Measurements from ENCODE around the gene MLIP.
A peak's percentile ranks its signal among the peaks of the same experiment; 100 is the strongest.

Gene MLIP

DNA sequence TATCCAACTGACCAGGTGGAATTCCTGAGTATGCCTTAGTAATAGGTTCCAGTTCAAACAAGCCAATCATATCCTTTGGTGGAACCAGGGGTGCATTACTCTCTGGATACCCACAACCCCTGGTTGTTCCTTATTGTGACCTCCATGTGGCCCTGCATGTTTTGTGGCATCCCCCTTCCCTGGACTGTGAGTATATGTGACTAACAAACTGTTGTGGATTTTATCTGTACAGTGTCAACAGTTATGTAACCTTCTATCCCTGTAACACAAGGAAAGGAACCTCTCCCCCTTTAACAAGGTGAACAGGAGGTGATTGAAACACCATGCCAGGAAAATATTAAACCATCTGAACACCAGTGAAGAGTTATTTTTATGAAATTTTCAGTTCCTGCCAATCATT, 46.2 kb downstream of the MLIP start:
- no peak for DNase-seq (ENCODE audit: low read depth)
- TF ChIP-seq, protein P1, sequence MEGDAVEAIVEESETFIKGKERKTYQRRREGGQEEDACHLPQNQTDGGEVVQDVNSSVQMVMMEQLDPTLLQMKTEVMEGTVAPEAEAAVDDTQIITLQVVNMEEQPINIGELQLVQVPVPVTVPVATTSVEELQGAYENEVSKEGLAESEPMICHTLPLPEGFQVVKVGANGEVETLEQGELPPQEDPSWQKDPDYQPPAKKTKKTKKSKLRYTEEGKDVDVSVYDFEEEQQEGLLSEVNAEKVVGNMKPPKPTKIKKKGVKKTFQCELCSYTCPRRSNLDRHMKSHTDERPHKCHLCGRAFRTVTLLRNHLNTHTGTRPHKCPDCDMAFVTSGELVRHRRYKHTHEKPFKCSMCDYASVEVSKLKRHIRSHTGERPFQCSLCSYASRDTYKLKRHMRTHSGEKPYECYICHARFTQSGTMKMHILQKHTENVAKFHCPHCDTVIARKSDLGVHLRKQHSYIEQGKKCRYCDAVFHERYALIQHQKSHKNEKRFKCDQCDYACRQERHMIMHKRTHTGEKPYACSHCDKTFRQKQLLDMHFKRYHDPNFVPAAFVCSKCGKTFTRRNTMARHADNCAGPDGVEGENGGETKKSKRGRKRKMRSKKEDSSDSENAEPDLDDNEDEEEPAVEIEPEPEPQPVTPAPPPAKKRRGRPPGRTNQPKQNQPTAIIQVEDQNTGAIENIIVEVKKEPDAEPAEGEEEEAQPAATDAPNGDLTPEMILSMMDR (conservative IDR thresholded peaks at IDR 0.05; ENCODE audit: low read depth, low read length): no peak
- no peak overlapping the region for H3K4me3 ChIP-seq (ENCODE audit: low read depth, low read length)

DNA sequence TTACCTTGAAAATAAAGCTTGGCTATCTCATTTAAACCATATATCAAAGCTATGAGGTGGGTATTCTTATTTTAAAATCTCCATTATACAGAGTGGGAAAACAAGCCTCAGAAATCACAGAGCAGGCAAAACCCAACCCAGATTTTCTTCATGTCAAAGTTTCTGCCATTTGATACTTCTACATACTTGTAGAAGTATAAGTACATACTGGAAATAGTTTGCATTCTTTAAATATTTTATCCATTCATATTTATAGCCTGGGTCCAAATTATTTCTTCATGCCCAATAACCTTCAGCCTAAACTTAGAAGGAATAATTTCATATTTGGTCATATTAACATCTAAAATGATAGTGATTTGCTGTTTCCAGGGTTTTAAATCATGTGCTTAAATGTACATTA, 61.8 kb downstream of the MLIP start:
- TF ChIP-seq, protein P1 (conservative IDR thresholded peaks at IDR 0.05; ENCODE audit: low read depth, low read length): no peak
- DNase-seq (ENCODE audit: low read depth): peak; percentile 46
- H3K4me3 ChIP-seq (ENCODE audit: low read depth, low read length): no peak overlapping the region

DNA sequence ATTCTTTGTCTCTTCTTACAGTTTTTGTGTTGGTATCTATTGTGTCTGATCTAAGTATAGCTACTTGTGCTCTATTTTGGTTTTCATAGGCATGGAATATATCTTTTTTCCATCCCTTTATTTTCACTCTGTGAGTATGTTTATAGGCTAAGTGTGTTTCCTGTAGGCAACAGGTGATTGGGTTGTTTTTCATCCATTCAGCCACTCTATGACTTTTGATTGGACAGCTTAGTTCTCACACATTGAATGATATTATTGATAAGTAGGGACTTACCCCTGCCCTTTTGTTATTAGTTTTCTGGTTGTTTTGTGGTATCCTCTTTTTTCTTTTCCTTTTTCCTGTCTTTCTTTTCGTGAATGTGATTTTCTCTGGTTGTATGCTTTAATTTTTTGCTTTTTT, 67.9 kb downstream of the MLIP start:
- TF ChIP-seq, protein P1 (conservative IDR thresholded peaks at IDR 0.05; ENCODE audit: low read depth, low read length): no peak
- no peak for DNase-seq (ENCODE audit: low read depth)
- no peak overlapping the region for H3K4me3 ChIP-seq (ENCODE audit: low read depth, low read length)

DNA sequence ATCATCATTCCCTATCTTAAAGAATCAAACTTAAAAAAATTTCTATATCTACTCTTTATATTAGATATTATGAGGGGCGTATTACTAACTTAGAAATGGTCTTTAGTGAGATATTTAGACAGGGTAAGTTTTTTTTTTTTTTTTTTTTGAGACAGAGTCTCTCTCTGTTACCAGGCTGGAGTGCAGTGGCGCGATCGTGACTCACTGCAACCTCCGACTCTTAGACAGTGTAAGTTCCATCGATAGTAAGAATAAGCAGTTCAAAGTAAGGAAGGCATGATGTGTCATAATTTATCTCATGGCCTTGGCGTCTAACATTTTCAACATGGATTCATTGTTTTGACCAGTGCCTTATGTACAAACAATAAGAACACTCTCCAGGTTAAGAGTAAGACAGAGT, 72.4 kb downstream of the MLIP start:
- TF ChIP-seq, protein P1 (conservative IDR thresholded peaks at IDR 0.05; ENCODE audit: low read depth, low read length): no peak
- DNase-seq (ENCODE audit: low read depth): no peak
- H3K4me3 ChIP-seq (ENCODE audit: low read depth, low read length): no peak overlapping the region

DNA sequence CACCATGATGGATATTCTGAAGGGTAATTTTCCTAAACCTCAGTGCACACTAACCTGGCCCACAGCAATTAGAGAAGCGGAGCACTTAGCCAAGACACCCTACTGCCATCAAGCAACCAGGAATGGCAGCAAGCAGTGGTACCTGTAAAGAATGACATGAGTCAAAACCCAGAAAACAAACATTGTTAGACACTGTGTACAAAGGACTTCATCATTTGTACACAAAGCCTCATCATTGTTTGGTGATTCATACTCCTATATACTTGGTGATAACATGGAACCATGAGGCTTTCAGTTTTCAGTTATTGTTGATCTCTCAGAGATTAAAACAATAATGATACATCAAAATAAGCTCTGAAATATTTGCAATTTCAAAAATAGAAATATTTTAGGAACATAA, 74.6 kb downstream of the MLIP start:
- no peak for DNase-seq (ENCODE audit: low read depth)
- TF ChIP-seq, protein P1 (conservative IDR thresholded peaks at IDR 0.05; ENCODE audit: low read depth, low read length): no peak

DNA sequence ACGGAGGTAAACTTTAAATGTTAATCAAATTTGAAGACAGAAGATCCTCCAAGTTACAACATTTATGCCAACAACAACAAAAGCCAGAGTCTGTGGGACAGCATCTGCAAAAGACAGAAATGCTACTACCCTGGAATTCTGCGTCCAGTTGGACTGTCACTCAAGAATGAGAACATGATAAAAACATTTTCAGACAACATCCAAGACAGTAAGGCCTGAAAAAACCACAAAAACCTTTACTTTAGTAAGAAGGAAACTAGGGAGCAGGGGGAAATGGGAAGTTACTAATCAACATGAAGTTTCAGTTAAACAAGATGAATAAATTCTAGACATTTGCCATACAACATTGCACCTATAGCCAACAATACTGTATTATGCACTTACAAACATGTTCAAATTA, 77.6 kb downstream of the MLIP start:
- peak; percentile 23 for DNase-seq (ENCODE audit: low read depth)
- TF ChIP-seq, protein P1 (conservative IDR thresholded peaks at IDR 0.05; ENCODE audit: low read depth, low read length): no peak
- no peak overlapping the region for H3K4me3 ChIP-seq (ENCODE audit: low read depth, low read length)

More for the DNA sequence above, 74.6 kb downstream of the MLIP start:
- H3K4me3 ChIP-seq (ENCODE audit: low read depth, low read length): no peak overlapping the region

DNA sequence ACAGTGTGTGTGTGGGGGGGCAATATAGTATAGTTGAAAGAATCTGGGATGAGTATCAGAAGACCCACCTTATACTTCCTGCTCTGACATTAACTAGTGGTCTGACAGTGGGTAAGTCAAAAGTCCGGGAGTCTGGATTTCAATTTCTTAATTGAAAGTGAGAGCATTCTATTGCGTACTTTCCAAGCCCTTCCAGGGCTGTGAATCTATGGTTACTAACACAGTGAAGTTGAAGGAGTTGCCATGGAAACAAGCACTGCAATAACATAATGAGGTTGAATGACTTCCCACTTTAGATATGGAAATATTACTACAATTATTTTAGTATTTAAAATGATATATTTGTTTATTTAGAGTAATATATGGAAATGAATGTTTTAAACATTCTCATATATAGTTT, 80.2 kb downstream of the MLIP start:
- TF ChIP-seq, protein P1 (conservative IDR thresholded peaks at IDR 0.05; ENCODE audit: low read depth, low read length): no peak
- peak; percentile 92 for DNase-seq (ENCODE audit: low read depth)
- H3K4me3 ChIP-seq (ENCODE audit: low read depth, low read length): no peak overlapping the region
